GM18502 (cell line): ENCODE measurements around the gene PYY.
"Not testable (repeated sequence)": the region's sequence is repeated elsewhere in the genome, so short reads cannot be mapped to it uniquely, and the experiment has no call there.

Source experiments
- ATAC-seq: cut with Tn5 transposase; IDR thresholded peaks from one replicate; pipeline ENCODE4 v1.9.1; 2021; ENCODE audit warnings: mild to moderate bottlenecking; ENCODE audit not compliant: unreplicated experiment, poor library complexity

Gene PYY

DNA sequence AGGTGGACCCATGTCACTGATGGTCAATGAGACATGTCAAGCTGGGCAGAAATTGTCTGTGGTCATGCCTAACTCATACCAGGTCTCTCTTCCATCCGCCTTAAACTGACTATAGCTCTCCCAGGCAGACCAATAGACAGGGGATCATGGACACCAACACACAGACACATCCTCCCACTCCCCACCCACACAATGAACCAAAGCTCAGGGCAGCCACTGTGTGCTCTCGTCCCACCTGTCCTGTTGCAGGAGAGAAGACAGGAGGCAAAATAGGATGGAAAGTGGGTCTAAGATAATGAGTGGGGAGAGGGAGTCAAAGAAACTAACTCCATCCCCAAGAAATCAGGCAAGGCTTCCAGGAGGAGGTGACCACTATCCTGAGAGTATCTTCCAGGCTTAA is 3.2 kb downstream of the PYY start:
- ATAC-seq = no peak

DNA sequence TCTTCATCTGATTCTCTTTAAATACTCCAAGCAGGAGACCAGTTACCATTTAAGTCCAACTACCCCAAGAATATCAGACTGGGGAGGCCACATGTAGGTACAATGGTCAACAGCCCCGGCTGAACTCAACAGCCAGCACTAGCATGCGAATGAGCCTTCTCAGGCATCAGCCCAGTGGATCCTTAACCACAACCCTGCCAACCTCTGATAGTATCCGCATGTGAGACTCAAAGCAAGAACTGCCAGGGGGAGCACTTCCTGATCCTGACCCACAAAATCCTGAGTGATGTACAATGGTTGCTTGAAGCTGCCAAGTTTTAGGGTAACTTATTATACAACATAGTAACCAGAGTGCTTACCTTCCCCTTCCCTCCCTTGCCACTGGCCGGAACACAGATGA is 4.0 kb downstream of the PYY start:
- ATAC-seq = no peak

DNA sequence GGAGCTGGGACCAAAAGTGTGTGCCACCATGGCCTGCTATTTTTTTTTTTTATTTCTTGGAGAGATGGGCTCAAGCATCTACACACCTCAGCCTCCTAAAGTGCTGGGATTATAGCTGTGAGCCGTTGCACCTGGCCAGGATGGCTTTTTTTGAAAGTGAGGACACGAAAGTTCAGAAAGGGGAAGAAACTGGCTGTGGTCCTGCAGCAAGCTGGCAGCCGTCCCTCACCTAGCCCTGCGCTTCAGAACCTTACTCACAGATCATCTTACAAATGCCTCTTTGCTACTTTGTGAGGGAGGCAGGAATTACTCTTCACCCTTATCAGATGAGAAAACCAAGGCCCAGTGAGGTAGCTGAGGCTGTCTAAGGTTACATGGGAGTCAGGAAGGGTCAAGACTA is 7.0 kb downstream of the PYY start:
- ATAC-seq = no peak

DNA sequence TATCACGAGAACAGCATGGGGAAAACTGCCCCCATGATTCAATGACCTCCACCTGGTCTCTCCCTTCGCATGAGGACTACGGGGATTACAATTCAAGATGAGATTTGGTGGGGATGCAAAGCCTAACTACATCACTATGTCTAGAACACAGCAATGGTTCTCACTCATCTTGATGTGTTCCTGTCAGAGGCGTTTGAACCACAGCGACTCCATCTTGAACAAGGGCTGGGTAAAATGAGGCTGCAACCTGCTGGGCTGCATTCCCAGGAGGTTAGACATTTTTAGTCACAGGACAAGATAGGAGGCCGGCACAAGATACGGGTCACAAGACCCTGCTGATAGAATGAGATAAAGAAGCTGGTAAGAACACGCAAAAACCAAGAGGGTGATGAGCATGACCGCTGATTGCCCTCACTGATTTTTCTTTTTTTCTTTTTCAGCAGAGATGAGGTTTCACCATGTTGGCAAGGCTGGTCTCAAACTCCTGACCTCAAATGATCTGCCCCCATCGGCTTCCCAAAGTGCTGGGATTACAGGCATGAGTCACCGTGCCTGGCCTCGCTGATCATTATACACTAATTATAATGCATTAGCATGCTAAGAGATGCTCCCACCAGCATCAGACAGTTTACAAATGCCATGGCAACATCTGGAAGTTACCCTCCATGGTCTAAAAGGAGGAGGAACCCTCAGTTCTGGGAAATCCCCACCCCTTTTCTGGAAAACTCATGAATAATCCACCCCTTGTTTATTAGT is 8.5 kb downstream of the PYY start:
- no peak for ATAC-seq

DNA sequence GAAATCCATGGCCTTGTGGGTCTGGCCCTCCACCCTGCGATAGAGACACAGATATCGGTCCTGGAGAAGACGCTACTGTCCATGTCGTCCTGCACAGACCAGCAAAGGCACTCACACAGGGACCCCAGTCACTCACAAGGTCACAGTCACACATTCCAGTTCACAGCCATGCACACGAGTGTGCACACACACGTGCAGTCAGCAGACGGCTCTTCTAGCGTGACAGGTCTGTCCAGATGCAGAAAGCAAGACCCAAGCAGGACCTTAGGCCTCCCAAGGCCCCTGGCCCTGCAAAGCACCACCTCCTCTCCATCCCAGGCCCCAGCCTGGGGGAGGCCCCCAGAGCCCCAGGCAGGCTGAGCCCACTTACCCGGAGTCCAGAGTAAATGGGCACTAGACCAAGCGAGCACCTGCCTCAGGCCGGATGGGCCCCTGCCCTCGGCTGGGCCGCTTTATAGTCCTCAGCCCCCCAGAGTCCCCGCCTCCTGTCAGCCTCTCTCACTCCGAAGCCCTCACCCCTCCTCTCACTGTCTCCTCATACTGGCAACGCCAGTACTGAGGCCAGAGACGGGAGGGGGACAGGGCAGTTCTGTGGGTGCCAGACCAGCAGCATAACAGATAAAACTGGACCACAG is 11.6 kb downstream of the PYY start, which contains the start of gene PPY:
Gene PPY, minus strand, starts transcription at position 426 of the 635 bp plus-strand sequence. CDS start 822 bp downstream, outside the sequence.
- no peak for ATAC-seq

DNA sequence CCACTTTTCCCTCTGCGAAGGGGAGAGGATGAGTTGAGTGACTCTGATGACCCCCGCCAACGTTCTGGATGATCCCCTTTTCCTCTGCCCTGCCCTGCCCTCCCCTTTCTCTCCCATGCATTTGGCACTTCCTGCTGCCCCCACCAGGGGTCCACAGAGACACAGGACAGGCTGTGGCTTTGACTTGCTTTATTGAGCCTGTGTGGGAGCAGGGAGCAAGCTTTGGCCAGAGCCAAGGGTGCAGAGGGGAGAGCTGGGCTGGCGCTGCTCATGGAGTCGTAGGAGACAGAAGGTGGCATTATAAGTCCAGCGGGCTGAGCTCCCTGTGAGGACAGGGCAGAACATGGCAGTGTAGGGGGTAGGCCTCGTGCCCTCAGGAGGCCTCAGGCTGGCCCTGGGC is 13.1 kb downstream of the PYY start:
- ATAC-seq = no peak

DNA sequence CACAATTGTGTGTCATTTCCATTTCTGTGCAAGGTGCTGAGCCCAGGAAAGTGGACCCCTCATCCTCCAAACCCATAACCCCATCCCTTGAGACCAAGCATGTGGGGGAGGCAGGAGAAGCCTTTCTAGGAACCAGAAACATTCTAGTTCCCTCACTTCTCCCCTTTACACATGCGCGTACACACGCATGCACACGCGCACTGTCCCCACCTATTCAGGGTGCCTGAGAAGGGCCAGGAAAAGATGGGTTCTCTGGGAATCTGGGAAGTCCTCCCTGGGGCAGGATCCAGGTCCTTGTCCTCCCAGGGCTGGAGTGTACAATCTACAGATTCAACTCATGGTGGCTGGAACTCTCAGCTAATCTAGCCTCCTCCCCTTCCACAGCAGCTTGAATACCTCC is 13.9 kb downstream of the PYY start:
- no peak for ATAC-seq

DNA sequence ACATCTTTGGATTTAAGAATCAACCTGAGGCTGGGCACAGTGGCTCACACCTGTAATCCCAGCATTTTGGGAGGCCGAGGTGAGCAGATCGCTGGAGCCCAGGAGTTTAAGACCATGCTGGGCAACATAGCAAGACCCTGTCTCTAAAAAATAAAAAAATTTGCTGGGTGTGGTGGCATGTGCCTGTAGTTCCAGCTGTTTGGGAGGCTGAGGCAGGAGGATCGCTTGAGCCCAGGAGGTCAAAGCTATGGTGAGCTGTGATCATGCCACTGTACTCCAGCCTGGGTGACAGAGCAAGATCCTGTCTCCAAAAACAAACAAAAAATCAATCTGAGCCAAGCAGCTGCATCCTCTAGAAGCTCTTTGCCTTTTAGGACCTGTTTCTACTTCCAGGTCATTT is 14.3 kb downstream of the PYY start:
- not testable (repeated sequence) for ATAC-seq

DNA sequence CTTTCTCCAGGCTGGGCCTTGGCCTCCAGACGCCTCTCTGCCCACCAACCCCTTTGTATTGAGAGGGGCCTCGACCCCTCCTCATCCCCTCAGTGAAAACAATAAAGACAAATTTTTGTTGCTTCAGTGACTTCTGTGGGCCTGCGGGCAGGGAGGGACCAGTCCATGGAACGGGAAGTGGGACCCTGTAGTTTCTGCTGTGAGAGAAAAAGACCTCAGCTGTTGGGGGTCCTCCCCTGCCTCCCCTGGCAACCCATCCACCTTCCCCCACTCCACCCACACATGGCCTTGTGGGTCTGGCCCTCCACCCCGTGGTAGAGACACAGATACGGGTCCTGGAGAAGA is 14.9 kb downstream of the PYY start:
- no peak for ATAC-seq

DNA sequence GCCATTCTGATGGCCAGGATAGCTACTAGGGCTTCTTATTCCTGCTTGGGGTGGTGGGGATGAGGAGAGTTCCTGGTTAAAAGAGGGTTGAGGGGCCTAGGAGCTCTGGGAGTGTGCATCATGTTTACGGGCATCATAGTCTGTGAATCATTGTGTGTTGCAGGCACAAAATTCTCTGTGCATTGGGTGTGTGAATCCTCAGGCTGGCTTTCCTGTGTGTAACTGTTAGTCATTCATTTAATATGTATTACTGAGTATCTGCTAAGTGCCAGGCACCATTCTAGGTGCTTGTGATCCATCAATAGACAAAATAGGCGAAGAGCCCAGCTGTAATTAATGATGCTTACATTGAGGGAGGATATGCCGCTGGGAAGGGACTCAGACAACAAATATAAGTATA is 17.3 kb downstream of the PYY start:
- no peak for ATAC-seq

DNA sequence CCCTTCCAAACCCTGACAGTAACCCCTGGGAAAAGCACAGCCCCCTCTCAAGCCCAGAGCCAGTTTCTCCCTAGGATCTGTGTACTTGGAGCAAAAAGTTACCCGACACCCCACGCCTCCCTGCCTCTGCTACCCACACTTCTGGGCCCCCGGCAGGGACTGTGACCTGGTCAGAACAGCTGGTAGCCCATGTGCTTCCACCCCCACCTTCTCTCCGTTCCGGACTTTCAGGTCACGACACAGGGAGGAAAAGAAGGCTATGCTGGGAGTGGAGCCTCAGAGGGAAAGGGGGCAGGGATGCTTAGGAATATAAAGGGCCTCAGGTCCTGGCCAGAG is 17.8 kb downstream of the PYY start:
- no peak for ATAC-seq

DNA sequence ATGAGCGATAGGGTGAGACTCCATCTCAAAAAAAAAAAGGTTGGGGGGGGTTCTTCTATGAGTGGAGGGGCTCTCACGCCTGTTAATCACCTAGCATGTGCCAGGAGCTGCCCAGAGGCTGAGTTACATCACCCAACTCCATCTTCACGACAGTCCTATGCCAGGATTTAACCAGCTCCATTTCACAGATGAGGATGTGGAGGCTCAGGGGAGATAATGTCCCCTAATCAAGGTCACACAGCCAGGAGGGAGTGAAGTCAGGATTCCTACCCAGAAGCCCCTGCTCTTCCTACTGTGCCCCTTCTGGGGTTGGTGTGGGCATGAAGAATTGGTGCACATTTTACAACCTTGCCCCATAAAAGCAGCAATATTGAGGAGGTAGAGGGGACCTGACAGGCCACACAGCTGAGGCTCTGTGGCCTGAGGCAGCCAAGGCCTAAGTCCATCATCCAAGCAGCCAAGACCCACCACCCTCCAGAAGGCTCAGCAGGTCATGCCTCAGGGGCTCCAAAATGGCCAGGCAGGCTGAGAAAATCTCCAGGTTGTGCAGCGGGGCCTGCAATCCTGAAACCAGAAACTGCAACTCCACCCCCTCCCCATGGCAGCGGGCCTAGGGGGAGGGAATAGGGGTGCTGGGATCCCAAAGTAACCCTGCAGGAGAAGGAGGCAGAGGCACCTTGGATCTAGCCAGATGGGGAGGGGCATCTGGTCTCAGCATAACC is 18.4 kb downstream of the PYY start:
- no peak for ATAC-seq

DNA sequence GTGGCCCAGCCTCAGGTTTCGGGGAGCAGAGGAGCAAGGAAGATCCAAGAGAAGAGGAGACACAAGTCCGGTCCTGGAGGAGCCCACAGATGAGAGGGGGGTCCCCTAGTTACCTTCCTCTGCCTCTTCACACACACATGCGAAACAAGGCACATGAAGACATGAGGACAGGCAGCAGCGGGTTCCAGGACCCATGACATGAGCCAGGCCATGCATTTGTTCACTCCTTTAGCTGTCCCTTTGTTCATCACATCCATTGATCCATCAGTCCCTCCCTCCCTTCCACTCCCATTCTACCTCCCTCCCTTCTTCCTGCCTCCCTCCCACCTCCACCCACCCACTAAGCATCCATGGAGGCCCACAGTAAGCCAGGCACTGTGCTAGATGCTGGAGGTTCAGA is 20.8 kb downstream of the PYY start:
- ATAC-seq = no peak

DNA sequence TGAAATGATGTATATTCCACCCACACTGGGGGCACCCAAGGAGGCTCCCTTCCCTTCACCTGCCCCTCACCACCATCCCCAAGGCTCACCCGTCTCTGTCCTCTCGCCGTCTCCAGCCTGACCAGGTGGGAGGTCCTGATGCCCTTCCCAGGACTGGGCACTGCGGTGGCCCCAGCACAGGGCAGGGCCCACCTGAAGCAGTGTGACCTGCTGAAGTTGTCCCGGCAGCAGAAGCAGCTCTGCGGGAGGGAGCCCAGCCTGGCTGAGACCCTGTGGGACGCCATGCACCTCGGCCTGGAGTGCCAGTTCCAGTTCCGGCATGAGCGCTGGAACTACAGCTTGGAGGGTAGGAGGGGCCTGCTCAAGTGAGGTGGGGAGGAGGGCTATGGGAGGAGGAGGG is 21.4 kb downstream of the PYY start:
- ATAC-seq = no peak

DNA sequence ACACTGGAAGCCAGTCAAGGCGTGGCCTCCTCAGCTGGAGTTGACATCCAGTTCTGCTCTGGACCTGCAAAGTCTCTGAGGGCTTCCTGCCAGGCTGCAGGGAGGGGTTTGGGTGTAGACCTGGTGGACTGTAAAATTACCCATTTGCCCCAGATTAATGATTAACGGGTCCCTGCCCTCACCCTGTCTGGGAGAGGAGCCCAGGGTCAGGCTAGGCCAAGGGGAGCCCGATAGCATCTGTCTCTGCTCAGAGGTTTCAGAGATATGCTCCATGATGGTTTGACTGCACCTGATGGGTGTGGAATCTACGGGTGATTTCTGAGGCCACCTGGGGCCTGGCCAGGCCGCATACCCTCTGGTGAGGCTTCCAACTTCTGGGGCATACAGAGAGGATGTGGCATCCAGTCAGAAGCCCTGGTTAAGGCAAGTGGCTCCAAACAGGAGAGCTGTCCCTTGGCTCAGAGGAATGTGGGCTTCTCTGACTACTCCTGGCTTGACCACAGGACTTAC is 22.6 kb downstream of the PYY start:
- no peak for ATAC-seq

DNA sequence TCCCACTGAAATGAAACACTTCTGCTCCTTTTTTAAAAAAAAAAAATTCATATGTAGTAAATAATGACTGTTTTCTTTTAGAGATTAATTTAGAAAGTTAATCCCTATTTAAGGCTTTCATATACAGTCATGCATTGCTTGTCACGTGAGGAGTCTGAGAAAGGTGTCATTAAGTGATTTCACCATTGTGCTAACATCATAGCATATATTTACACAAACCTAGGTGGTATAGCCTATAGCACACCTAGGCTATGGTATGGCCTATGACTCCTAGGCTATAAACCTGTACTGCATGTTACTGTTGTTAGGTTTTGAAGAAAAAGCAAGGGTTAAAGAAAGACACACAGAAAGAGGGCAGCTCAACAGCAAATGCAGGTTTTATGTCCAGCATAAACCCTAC is 25.1 kb downstream of the PYY start:
- no peak for ATAC-seq

DNA sequence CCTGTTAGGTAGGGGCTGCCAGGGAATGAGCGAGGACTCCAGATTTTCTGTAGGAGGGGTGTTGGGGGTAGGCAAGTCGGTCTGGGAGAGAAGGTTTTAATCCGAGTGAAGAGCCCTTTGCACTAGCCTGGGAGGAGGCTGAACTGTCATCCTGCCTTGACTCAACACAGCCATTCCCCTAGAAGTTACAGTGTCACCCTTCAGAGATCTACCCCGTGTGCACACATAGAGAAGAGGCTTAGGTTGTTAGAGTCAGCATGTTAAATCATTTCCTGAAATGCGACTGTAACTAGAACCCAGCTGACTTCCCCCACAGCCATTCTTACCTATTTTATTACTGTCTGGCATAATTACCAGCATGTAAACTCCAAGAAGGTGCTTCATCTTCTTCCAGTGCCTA is 25.8 kb downstream of the PYY start:
- ATAC-seq = not testable (repeated sequence)

DNA sequence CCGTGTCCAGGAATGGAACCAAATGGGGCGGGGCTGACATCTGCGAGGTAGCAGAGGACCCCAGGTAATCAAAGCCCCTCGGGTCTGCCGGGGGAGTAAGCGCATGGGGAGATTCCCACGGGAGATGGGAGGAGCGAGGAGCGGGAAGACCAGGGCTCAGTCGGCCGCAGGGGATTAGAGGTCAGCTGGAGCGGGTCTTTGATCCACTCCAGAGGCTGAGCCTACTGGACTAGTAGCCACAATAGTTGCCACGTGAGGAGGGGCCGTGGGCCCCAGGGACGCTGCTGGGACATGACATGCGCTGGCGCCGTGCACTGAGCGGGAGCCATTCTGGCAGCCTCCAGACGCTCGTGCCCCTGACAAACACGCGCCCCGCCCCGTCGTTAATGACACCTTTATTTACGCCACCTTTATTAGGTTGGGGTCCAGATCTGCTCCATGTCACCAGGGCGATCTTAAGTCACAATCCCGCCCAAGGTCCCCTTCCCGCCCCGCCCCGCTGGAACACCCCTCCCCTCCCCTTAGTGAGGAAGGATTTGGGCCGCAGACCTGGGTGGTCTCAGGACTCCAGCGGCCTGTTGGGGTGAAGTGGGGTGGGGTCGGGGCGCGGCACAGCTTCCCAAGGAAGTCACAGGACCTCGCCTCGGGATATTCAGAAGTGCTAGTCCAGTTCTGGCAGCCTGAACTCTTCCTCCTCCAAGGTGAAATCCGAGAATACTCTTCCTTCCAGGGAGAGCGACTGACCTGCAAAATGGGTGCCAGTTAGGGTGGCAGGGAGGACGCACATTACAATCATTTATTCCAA is 26.5 kb downstream of the PYY start:
- no peak for ATAC-seq

DNA sequence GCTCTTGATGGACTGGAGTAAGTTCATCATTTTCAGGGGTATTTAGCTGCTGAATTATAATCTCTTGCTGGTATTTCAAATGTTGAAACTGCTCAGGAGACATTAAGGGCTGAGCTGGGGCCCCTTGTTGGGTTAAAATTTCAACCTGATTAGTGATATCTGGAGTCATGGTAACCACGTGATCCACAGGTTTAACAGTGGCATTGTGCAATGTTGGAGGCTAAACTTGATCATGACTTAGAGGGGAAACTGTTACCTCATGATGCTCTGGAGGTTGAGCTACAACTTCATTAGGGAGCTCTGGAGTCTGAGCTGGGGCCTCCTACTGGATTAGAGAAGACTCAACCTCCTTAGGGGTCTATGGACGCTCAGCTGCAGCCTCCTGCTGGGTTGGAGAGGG is 29.2 kb downstream of the PYY start:
- no peak for ATAC-seq

DNA sequence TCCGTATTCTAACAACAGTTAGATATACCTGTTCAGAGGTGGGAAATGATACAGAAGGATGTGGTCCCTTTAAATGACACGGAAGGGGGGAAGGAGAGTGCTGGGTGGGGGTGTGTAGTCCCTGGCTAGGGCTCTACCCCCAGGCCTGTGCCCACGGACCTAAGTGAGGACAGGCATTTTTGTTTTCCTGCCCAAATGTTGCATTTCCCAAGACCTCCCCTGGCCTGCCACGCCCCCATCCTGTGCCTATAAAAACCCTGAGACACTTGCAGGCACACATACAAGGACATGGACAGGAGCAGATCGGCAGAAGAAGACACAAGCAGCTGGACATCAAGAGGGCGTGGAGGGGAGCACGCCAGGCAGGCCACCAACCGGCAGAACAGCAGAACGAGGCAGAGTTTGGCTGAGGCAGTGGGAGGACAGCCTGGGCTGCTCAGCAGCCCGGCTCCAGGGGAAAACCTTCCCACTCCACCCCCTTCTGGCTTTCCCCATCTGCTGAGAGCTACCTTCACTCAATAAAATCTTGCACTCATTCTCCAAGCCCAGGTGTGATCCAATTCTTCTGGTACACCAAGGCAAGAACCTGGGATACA is 33.1 kb downstream of the PYY start:
- no peak for ATAC-seq
